Testis (tissue), 2 donors: ENCODE measurements around the gene APOBEC3H.

ENCODE experiments used
- CTCF ChIP-seq, 3 experiments: fragments of 450-650 bp in 2 of 3; fragments of 200-600 bp in 1 of 3; sonication (generic) in 1 of 3; IDR thresholded peaks; one replicate each; pipeline ENCODE4 v1.5.1; 2016 to 2019; ENCODE audit warnings: antibody characterized with exemption in 3 of 3, mild to moderate bottlenecking in 2 of 3, moderate library complexity in 1 of 3
- POLR2A ChIP-seq: fragments of 450-650 bp; IDR thresholded peaks from one replicate; pipeline ENCODE4 v1.6.1; 2017; ENCODE audit warnings: antibody characterized with exemption, mild to moderate bottlenecking, moderate library complexity

DNA sequence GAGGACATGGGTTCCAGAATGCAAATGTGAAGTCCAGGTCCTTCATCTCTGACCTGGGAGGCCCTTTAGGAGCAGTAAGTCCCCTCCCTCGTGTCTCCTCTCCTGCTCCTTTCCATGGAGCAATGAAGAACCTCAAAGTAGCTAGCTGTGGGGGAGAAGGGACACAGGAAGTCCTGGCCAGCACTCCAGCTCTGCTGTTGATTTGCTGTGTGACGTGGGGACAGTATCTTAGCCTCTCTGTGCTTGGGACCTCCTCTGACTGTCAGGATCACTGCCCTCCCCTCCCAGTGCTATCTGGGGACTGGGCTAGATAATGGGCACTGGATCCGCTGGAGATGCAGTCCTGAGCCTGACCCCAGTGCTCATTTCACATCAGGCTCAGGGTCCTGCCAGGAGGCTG, 1.1 kb upstream of the APOBEC3H start:
- TF ChIP-seq POLR2A (no peak), CTCF (IDR thresholded peaks at IDR 0.05) (no peak)
